Stimulated activated CD8-positive, alpha-beta memory T cell treated with anti-CD3 and anti-CD28 coated beads, Interleukin-7, amount 100 ng/mL, for 1 hour (primary cell): Measurements from ENCODE around the gene BOLA1.
"Not testable (repeated sequence)": the region's sequence is repeated elsewhere in the genome, so short reads cannot be mapped to it uniquely, and the experiment has no call there.

Source experiments
- DNase-seq, 2 donors: peaks; one replicate each; pipeline ENCODE4 v3.0.0-alpha.2; 2020; ENCODE audit warnings: low read depth in 2 of 2

The BOLA1 gene

GRCh38 chr1:149899460-149900284 lies at the start of gene BOLA1:
TSS of gene BOLA1 (plus strand) at chr1:149899568. CDS start at chr1:149900060, 492 bp downstream.
- peak; percentile 65 for DNase-seq

GRCh38 chr1:149849947-149850360 lies 49.4 kb upstream of the BOLA1 start:
- DNase-seq = no peak

DNA sequence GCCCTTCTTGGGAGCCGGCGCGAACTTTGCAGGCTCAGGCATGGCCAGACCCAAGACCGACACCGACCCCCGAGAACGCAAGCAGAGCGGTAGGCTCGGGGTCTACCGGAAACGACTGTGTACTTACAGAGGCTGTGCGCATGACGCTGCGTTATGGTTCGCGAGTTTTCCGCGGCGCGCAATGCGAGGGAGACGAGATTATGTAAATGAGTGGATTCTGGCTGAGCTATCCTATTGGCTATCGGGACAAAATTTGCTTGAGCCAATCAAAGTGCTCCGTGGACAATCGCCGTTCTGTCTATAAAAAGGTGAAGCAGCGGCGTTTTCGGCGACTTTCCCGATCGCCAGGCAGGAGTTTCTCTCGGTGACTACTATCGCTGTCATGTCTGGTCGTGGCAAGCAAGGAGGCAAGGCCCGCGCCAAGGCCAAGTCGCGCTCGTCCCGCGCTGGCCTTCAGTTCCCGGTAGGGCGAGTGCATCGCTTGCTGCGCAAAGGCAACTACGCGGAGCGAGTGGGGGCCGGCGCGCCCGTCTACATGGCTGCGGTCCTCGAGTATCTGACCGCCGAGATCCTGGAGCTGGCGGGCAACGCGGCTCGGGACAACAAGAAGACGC lies 48.5 kb upstream of the BOLA1 start:
- not testable (repeated sequence) for DNase-seq

DNA sequence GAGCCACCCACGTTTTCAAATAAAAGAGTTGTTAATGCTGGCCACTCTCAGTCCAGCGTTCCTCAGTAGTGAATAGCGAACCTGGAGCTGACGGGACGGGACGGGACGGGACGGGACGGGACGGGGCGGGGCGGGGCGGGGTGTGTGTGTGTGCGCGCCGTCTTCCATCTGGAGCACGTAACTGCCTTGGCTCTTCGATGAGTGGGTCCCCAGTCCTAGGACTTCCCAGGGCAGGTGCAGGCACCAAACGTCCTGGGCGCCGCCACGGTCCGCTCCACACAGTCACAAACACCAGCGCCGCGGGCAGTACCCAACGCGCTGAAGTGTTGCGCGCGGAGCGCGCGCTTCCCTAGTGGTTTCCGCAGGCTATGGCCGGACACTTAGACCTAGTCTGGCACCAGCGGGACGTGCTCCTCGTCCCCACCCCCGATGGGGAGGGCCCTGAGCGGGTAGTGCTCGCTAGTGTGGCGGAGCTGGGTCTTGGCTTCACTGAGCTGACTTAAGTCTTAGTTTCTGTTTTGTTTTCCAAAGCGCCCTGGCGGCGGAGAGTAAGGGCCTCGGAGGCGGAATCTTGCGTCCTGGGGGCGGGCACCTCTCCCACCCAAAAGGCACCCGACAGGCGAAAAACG lies 47.7 kb upstream of the BOLA1 start:
- not testable (repeated sequence) for DNase-seq

- DNase-seq = not testable (repeated sequence)
Observed at GRCh38 chr1:149852263-149852662, 47.1 kb upstream of the BOLA1 start.

- not testable (repeated sequence) for DNase-seq
Observed at GRCh38 chr1:149860271-149860670, 39.1 kb upstream of the BOLA1 start.

DNA sequence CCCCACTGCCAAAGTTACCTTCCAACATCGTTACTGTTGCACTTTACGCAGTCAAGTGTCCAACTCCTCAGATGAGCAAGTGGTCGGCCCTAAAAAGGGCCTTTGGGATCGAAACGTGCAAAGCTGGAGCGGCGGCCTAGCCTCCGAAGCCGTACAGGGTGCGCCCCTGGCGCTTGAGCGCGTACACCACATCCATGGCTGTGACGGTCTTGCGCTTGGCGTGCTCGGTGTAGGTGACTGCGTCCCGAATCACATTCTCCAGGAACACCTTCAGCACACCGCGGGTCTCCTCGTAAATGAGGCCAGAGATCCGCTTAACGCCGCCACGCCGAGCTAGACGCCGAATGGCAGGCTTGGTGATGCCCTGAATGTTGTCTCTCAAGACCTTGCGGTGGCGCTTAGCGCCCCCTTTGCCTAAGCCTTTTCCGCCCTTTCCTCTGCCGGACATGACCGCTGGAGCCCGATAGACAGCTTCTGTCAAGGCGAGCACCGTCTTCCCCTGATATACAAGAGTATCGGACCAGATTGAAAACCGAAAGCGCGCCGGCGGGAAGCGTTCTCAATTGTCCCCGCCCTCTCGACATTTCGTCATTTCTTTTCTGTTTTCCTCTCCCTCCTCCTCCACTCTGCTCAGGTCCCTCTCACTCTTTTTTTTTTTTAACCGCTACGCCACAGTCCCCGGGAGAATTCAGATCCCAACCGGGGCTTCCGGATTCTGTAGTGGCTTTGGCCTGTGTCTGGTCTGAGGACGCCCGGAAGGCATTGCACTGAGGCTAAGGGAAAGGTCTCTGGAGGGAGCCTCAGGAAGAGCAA lies 38.5 kb upstream of the BOLA1 start:
- not testable (repeated sequence) for DNase-seq

DNA sequence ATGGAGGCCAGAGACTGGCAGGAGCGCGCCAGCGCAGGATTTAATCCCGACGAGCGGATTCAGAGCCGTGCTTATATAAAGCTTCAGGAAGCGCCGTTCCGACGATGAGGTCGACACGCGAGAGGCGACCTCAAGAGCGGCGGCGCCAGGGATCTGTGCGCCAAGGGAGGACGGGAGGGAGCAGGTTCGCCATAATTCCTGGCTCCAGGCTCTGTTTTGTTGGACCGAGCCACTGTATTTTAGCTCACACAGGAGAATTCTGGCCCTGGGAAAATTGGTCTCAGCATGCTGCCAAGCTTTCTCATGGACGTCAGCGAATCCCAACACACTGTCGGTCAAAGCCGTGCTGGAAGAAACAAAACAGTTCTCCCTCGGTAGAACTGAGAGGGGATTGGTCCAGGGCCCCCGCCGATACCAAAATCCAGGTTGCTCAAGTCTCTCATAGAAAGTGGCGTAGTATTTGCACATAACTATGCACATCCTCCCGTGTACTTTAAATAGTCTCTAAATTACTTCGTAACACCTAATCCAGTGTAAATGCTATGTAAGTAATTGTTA lies 37.8 kb upstream of the BOLA1 start:
- DNase-seq = not testable (repeated sequence)

DNA sequence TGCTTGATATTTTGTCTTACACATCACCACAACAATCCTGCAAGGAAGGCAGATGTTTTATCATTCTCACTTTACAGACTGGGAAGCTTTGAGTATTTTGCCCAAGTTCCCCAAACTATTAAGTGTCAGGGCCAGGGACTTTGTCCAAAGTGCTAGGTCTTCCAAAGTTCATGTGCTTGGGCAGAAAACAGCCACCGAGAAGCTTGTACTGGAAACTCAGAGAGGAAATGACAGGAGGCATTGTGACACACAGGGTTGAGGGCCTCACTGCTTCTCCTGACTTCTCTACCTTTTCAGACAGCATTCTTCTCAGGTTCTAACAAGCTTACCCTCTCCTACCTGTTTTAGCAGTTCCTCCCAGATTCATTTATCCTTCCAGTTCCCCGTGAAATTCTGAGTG lies 32.5 kb upstream of the BOLA1 start:
- not testable (repeated sequence) for DNase-seq

GRCh38 chr1:149873060-149873459 lies 26.3 kb upstream of the BOLA1 start:
- not testable (repeated sequence) for DNase-seq

- no peak for DNase-seq
Observed at GRCh38 chr1:149877211-149877946, 22.0 kb upstream of the BOLA1 start.

DNA sequence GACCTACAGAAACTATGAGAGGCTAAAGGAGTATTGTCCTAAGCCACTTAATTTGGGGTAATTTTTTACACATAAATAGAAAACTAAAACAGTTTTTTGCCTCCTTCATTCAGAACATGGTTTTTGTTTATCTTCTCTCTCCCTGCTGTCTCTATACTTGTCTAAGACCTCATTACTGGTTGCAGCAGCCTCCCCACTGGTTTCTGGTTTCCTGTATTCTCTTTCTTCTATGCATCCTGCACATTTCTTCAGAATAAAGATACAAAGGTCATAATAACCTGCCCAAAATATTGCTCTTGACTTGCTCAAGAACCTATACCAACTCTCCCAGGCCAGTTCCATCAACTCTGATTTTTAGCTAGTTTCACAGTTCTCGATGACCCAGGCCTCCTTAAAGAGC lies 19.8 kb upstream of the BOLA1 start:
- no peak for DNase-seq

DNA sequence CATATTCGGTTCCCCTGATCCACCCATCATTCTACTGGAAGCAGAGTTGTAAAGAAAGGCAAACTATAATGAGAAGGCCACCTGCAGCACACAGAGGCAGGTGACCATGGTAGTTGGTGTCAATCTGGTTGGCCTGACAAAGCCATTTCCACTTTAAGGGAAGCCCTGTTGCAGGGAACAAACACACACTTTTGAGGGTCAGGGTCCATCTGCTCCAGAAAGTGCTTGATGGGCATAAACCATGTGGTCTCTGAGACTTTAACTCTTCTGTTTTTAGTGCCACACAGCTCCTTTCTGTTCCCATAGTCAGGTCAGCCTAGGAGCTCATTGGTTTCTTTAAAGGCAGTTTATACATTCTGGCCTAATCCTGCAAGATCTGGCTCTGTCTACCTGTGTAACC lies 17.5 kb upstream of the BOLA1 start:
- DNase-seq = no peak

GRCh38 chr1:149883598-149884247 lies 15.6 kb upstream of the BOLA1 start:
- no peak for DNase-seq

- no peak for DNase-seq
Observed at GRCh38 chr1:149884433-149885338, 14.7 kb upstream of the BOLA1 start.

- DNase-seq = peak; percentile 16 to 24
Observed at GRCh38 chr1:149885339-149886120, 13.8 kb upstream of the BOLA1 start.

GRCh38 chr1:149886121-149886395 lies 13.3 kb upstream of the BOLA1 start:
- DNase-seq = not testable (repeated sequence)

DNA sequence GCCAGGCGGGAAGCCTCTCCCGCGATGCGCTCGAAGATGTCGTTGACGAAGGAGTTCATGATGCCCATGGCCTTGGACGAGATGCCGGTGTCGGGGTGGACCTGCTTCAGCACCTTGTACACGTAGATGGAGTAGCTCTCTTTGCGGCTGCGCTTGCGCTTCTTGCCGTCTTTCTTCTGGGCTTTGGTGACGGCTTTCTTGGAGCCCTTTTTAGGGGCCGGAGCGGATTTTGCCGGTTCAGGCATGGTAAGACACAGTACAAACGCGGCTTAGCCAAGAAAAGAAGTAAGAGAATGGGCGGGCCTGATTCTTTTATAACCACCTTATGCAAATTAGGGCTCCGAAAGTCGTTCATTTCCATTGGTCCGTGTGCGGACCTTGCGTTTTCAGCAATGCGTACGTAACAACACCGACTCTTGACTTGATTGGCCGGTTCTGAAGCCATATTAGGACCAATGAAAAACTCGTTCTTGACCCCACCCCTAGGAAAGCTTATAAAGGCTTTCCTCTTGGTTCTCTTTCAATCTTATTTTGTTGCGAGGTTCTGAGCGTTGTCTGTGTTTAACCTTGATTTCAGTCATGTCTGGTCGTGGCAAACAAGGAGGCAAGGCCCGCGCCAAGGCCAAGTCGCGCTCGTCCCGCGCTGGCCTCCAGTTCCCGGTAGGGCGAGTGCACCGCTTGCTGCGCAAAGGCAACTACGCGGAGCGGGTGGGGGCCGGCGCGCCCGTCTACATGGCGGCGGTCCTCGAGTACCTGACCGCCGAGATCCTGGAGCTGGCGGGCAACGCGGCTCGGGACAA lies 12.8 kb upstream of the BOLA1 start:
- peak; percentile 61 to 65 for DNase-seq
